Activated CD8-positive, alpha-beta T cell treated with anti-CD3 and anti-CD28 coated beads for 36 hours (primary cell): ENCODE results near the gene IRX4. TPM values are rescaled to one million over a fixed set of nuclear protein-coding genes. Genes with fewer than 3 reads are reported as not detected.

Source experiments
- ATAC-seq: fragments of 200-7000 bp; cut with Tn5 transposase; one replicate; pipeline ENCODE4 v1.10.0; 2021; ENCODE audit warnings: mild to moderate bottlenecking, moderate library complexity
- CTCF ChIA-PET: fragments of 350-600 bp; sonication (Branson Sonifier 250); formaldehyde crosslinking; loops from one replicate; lab custom pipeline; 2021; ENCODE audit warnings: antibody characterized with exemption; lab: Charles Lee
- POLR2A ChIA-PET: fragments of 350-600 bp; sonication (Branson Sonifier 250); formaldehyde crosslinking; loops from one replicate; lab custom pipeline; 2021; ENCODE audit warnings: antibody characterized with exemption; lab: Charles Lee
- DNase-seq: peaks from one replicate; pipeline ENCODE4 v3.0.0-alpha.2; 2020
- H3K27ac Mint-ChIP-seq: one replicate; pipeline ENCODE4 v1.8.0; 2021; ENCODE audit warnings: mild to moderate bottlenecking, mixed read lengths
- H3K27me3 Mint-ChIP-seq: one replicate; pipeline ENCODE4 v1.8.0; 2021; ENCODE audit warnings: mixed read lengths
- H3K36me3 Mint-ChIP-seq: one replicate; pipeline ENCODE4 v1.8.0; 2021; ENCODE audit warnings: low read depth, mixed read lengths
- H3K4me1 Mint-ChIP-seq: one replicate; pipeline ENCODE4 v1.8.0; 2021; ENCODE audit warnings: low read depth, mixed read lengths
- H3K4me3 Mint-ChIP-seq: one replicate; pipeline ENCODE4 v1.8.0; 2021; ENCODE audit warnings: mild to moderate bottlenecking, moderate library complexity, mixed read lengths
- H3K9me3 Mint-ChIP-seq: one replicate; pipeline ENCODE4 v1.8.0; 2021; ENCODE audit warnings: mixed read lengths
- CTCF ChIP-seq: fragments of 200-600 bp; IDR thresholded peaks from one replicate; pipeline ENCODE4 v1.8.0; 2022; ENCODE audit warnings: antibody characterized with exemption, mild to moderate bottlenecking
- intact Hi-C: fragments of 100-400 bp; cut with micrococcal nuclease; formaldehyde crosslinking; loops from one replicate; pipeline ENCODE4 v1.10.0; 2022
- total RNA-seq, 2 experiments: library from RNA; stranded (reverse); gene quantifications; one replicate each; pipeline ENCODE4 v1.2.3, GENCODE V29; 2021

The IRX4 gene
- total RNA-seq, 2 experiments from 2014 or later = not detected

- Mint-ChIP-seq H3K36me3 (no peaks in the 10 kb centered on the region), H3K27ac (no peak overlapping the region), H3K9me3 (no peaks in the 10 kb centered on the region), H3K4me1 (no peaks in the 10 kb centered on the region), H3K4me3 (no peak overlapping the region), H3K27me3 (peaks cover 44% of the 10 kb centered on the region)
- no peak for TF ChIP-seq CTCF
- POLR2A ChIA-PET = no interaction called here
- ATAC-seq (no peak), DNase-seq (no peak)
- CTCF ChIA-PET = no interaction called here
- intact Hi-C loops = no loop called here
Measured at GRCh38 chr5:1851290-1851934, 31.3 kb downstream of the IRX4 start.

- H3K4me1 Mint-ChIP-seq = no peaks in the 10 kb centered on the region
- CTCF ChIA-PET = no interaction called here
- no peak for ATAC-seq
- no peak for TF ChIP-seq CTCF
- POLR2A ChIA-PET = no interaction called here
- no peaks in the 10 kb centered on the region for H3K36me3 Mint-ChIP-seq
- peaks cover 39% of the 10 kb centered on the region for H3K27me3 Mint-ChIP-seq
- no peak for DNase-seq
- H3K4me3 Mint-ChIP-seq = no peak overlapping the region
- no peaks in the 10 kb centered on the region for H3K9me3 Mint-ChIP-seq
- intact Hi-C loops = no loop called here
- H3K27ac Mint-ChIP-seq = no peak overlapping the region
Measured at GRCh38 chr5:1850324-1851154, 32.2 kb downstream of the IRX4 start.

GRCh38 chr5:1847611-1848010 lies 35.1 kb downstream of the IRX4 start:
- Mint-ChIP-seq H3K27ac (no peak overlapping the region), H3K4me1 (no peaks in the 10 kb centered on the region), H3K4me3 (no peak overlapping the region), H3K27me3 (peaks cover 23% of the 10 kb centered on the region), H3K9me3 (no peaks in the 10 kb centered on the region), H3K36me3 (no peaks in the 10 kb centered on the region)
- DNase-seq (no peak), ATAC-seq (no peak)
- intact Hi-C loops = no loop called here
- ChIA-PET POLR2A (no interaction called here), CTCF (no interaction called here)
- no peak for TF ChIP-seq CTCF

GRCh38 chr5:1847056-1847455 lies 35.7 kb downstream of the IRX4 start:
- ATAC-seq = no peak

More at GRCh38 chr5:1847056-1847455, 35.7 kb downstream of the IRX4 start:
- H3K4me3 Mint-ChIP-seq = no peak overlapping the region
- H3K9me3 Mint-ChIP-seq = no peaks in the 10 kb centered on the region
- POLR2A ChIA-PET = no interaction called here
- DNase-seq = no peak
- H3K36me3 Mint-ChIP-seq = no peaks in the 10 kb centered on the region
- no peaks in the 10 kb centered on the region for H3K4me1 Mint-ChIP-seq
- H3K27me3 Mint-ChIP-seq = peaks cover 23% of the 10 kb centered on the region
- intact Hi-C loops = no loop called here
- no peak overlapping the region for H3K27ac Mint-ChIP-seq
- TF ChIP-seq CTCF = no peak
- CTCF ChIA-PET = no interaction called here
